MV-4-11 (cell line): ENCODE measurements around the gene AGRP.
"Not testable (repeated sequence)": the region's sequence is repeated elsewhere in the genome, so short reads cannot be mapped to it uniquely, and the experiment has no call there.

Experiments
- DNase-seq: peaks from one replicate; lab custom pipeline; 2025; lab: John Stamatoyannopoulos, UW

AGRP gene

GRCh38 chr16:67483150-67483549 lies at the start of gene AGRP:
AGRP (minus strand) TSS chr16:67483547; CDS start chr16:67483398, 149 bp downstream.
- no peak for DNase-seq

- peak; percentile 90 for DNase-seq
Measured at GRCh38 chr16:67531247-67531646, 47.9 kb upstream of the AGRP start.

- DNase-seq: no peak
Measured at GRCh38 chr16:67530013-67530939, 46.9 kb upstream of the AGRP start.

- DNase-seq: no peak
Measured at GRCh38 chr16:67529582-67530012, 46.2 kb upstream of the AGRP start.

GRCh38 chr16:67528870-67529581 lies 45.7 kb upstream of the AGRP start:
- no peak for DNase-seq

GRCh38 chr16:67528222-67528869 lies 45.0 kb upstream of the AGRP start, which contains the start of gene RIPOR1:
RIPOR1 (plus strand) TSS chr16:67528829; CDS start chr16:67538447, 9,618 bp downstream.
- DNase-seq: no peak

- no peak for DNase-seq
Measured at GRCh38 chr16:67526149-67526791, 42.9 kb upstream of the AGRP start.

GRCh38 chr16:67525176-67525860 lies 42.0 kb upstream of the AGRP start:
- peak; percentile 75 for DNase-seq

- DNase-seq: peak; percentile 95
Measured at GRCh38 chr16:67521095-67521804, 37.9 kb upstream of the AGRP start.

GRCh38 chr16:67519242-67519641 lies 35.9 kb upstream of the AGRP start:
- no peak for DNase-seq

- DNase-seq: no peak
Measured at GRCh38 chr16:67518676-67519075, 35.3 kb upstream of the AGRP start.

- DNase-seq: no peak
Measured at GRCh38 chr16:67517661-67518423, 34.5 kb upstream of the AGRP start.

- DNase-seq: no peak
Measured at GRCh38 chr16:67517155-67517445, 33.8 kb upstream of the AGRP start.

- no peak for DNase-seq
Measured at GRCh38 chr16:67516296-67517154, 33.2 kb upstream of the AGRP start.

GRCh38 chr16:67514382-67514828 lies 31.1 kb upstream of the AGRP start:
- DNase-seq: peak; percentile 95

- DNase-seq: not testable (repeated sequence)
Measured at GRCh38 chr16:67513892-67514291, 30.5 kb upstream of the AGRP start.

GRCh38 chr16:67509016-67509415 lies 25.7 kb upstream of the AGRP start:
- no peak for DNase-seq

- no peak for DNase-seq
Measured at GRCh38 chr16:67506468-67506867, 23.1 kb upstream of the AGRP start.
